K562 (cell line): Measurements from ENCODE around the gene ZNF853. TPM values are rescaled to one million over a fixed set of nuclear protein-coding genes. Genes with fewer than 3 reads are reported as not detected.

Source experiments
- E2F1 ChIP-seq: sonication (generic); formaldehyde crosslinking; IDR thresholded peaks from 2 replicates; pipeline ENCODE4 v1.8.1; 2023; ENCODE audit warnings: mild to moderate bottlenecking, missing genetic modification reagents, moderate library complexity
- ELK1 ChIP-seq: sonication (generic); formaldehyde crosslinking; IDR thresholded peaks from 2 replicates; pipeline ENCODE4 v1.8.1; 2022; ENCODE audit warnings: missing genetic modification reagents
- ESRRB ChIP-seq: fragments of 250-450 bp; sonication (Bioruptor Pico); IDR thresholded peaks from 2 replicates; pipeline ENCODE4 v1.5.0; 2020; ENCODE audit warnings: mild to moderate bottlenecking, moderate library complexity, borderline replicate concordance
- FOXJ2 ChIP-seq: fragments of 200-800 bp; sonication (Bioruptor generic); IDR thresholded peaks from 2 replicates; pipeline ENCODE4 v1.6.1; 2016; ENCODE audit warnings: missing genetic modification characterization, missing compliant biosample characterization
- MTA3 ChIP-seq: fragments of 450-650 bp; formaldehyde crosslinking; IDR thresholded peaks from 2 replicates; pipeline ENCODE4 v1.6.1; 2017; ENCODE audit warnings: mild to moderate bottlenecking, borderline replicate concordance
- NFE2L1 ChIP-seq: fragments of 450-650 bp; IDR thresholded peaks from 2 replicates; pipeline ENCODE4 v1.6.1; 2016; ENCODE audit warnings: missing genetic modification characterization, low read depth, mild to moderate bottlenecking, missing compliant biosample characterization, moderate library complexity, borderline replicate concordance
- PTTG1 ChIP-seq: fragments of 450-650 bp; IDR thresholded peaks from 2 replicates; pipeline ENCODE4 v1.6.1; 2016; ENCODE audit warnings: low read depth, mild to moderate bottlenecking, missing genetic modification characterization, missing compliant biosample characterization
- RCOR1 ChIP-seq, 2 experiments: IDR thresholded peaks; 2 replicates each; pipeline ENCODE4 v1.6.1; 2012; ENCODE audit warnings: low read depth in 2 of 2, low read length in 2 of 2, borderline replicate concordance in 1 of 2, improper control_type of control experiment in 1 of 2
- SRF ChIP-seq, 2 experiments: fragments of 250-450, 450-650 bp in 1 of 2; sonication (Bioruptor Pico) in 1 of 2; sonication (generic) in 1 of 2; formaldehyde crosslinking; IDR thresholded peaks; 2 replicates each; pipeline versions ENCODE4 v1.5.0 to v1.5.1; 2020 to 2022; ENCODE audit warnings: mild to moderate bottlenecking in 1 of 2, missing genetic modification reagents in 1 of 2
- STAT6 ChIP-seq: sonication (generic); formaldehyde crosslinking; IDR thresholded peaks from 2 replicates; pipeline ENCODE4 v1.8.1; 2023; ENCODE audit warnings: mild to moderate bottlenecking, missing genetic modification reagents
- TSC22D4 ChIP-seq: fragments of 450-650 bp; IDR thresholded peaks from 2 replicates; pipeline ENCODE4 v1.6.1; 2016; ENCODE audit warnings: missing genetic modification characterization, missing biosample characterization, control low read depth
- ZBTB17 ChIP-seq: fragments of 450-650 bp; formaldehyde crosslinking; IDR thresholded peaks from 2 replicates; pipeline ENCODE4 v1.4.0; 2020; ENCODE audit warnings: mild to moderate bottlenecking
- ZNF311 ChIP-seq: fragments of 250-450 bp; sonication (Bioruptor Pico); IDR thresholded peaks from 2 replicates; pipeline ENCODE4 v1.4.0; 2020; ENCODE audit warnings: mild to moderate bottlenecking, moderate library complexity
- ZNF407 ChIP-seq: fragments of 450-650 bp; IDR thresholded peaks from 2 replicates; pipeline ENCODE4 v1.6.1; 2016; ENCODE audit warnings: low read depth
- polyA plus RNA-seq, 8 experiments: library from polyadenylated mRNA; depleted of rRNA in 4 of 8; stranded (reverse) in 5 of 8; unstranded in 3 of 8; fragments of >200 nt; fragmentation: Nextera tagmentation in 2 of 8; fragmentation: Illumina TruSeq in 1 of 8; extraction: Ambion mirVana in 2 of 8; extraction: Trizol in 1 of 8; gene quantifications; 2 replicates each; pipeline versions ENCODE4 v1.2.1 to v1.2.3, GENCODE V29; 2011 to 2014; ENCODE audit warnings: inconsistent platforms in 1 of 8, missing spikeins in 1 of 8
- total RNA-seq, 7 experiments: library from RNA; depleted of rRNA in 6 of 7; stranded (reverse); fragments of >200 nt in 6 of 7; fragmentation: Illumina TruSeq in 2 of 7; extraction: Trizol in 2 of 7; gene quantifications; 2 replicates each; pipeline versions ENCODE4 v1.2.1 to v1.2.3, GENCODE V29; 2011 to 2021; ENCODE audit warnings: low replicate concordance in 1 of 7

ZNF853 gene
- total and polyA plus RNA-seq, 9 of the 15 experiments (the other 6 are each of a cell fraction or from before 2014, with no cell fraction given) = 0.03 TPM; not detected in 8

GRCh38 chr7:6589151-6589828 lies 26.1 kb upstream of the ZNF853 start (continued):
- TF ChIP-seq ZNF407 (peak; percentile 40; the same call in 1 of the 2 replicates), RCOR1 (IDR thresholded peaks at IDR 0.05; ENCODE audit: borderline replicate concordance in 1 of 2, low read depth in 2 of 2, low read length in 2 of 2) (no peak), TSC22D4 (tag) (no peak), ZNF311 (CRISPR knock-in tag) (no peak), SRF (CRISPR knock-in tag; IDR thresholded peaks at IDR 0.05) (0 out of 4 replicates have a peak, but pooled peaks of 1 of the 2 experiments have one; percentile 34), STAT6 (CRISPR knock-in tag) (no peak), ELK1 (CRISPR knock-in tag) (no peak), PTTG1 (tag) (no peak), NFE2L1 (tag) (no peak), ZBTB17 (no peak), ESRRB (CRISPR knock-in tag) (no peak), E2F1 (CRISPR knock-in tag) (no peak), FOXJ2 (tag) (0 out of 2 replicates have a peak, but pooled peaks have one; percentile 2), MTA3 (no peak)
